ENCODE results near the gene TWIST2. TPM values are rescaled to one million over a fixed set of nuclear protein-coding genes. Genes with fewer than 3 reads are reported as not detected.
A peak's percentile ranks its signal among the peaks of the same experiment; 100 is the strongest.

Gene TWIST2
- polyA plus RNA-seq, 1 of the 3 experiments (the other 2 are of a cell fraction), result 19.5 TPM

- CTCF ChIA-PET, result interaction anchor here (1.1 kb wide), 1 partner anchor 160 kb away, joined by 4 read pairs; no protein-coding TSS in a partner anchor
- no peaks in the 10 kb centered on the region for H3K27me3 ChIP-seq (ENCODE audit: insufficient read depth)
- no peak for DNase-seq
- H3K27ac ChIP-seq (ENCODE audit: low read depth in 2 of 2, low read length in 1 of 2), result no peak overlapping the region
- no peak overlapping the region for H3K9ac ChIP-seq
- H2AFZ ChIP-seq (ENCODE audit: low read depth), result no peak overlapping the region
- H3K36me3 ChIP-seq (replicated peaks in 1 of 2; ENCODE audit: control insufficient read depth in 1 of 2, insufficient read depth in 2 of 2, low read length in 1 of 2), result no peaks in the 10 kb centered on the region
- POLR2A ChIA-PET, result no interaction called here
- WGBS (ENCODE audit: low lambda C conversion rate), result 31% methylated on average over 5 of the region's 5 CpGs
- no peak overlapping the region for H3K4me2 ChIP-seq
- no peaks in the 10 kb centered on the region for H3K9me3 ChIP-seq
- no peaks in the 10 kb centered on the region for H4K20me1 ChIP-seq (ENCODE audit: insufficient read depth)
- H3F3A ChIP-seq (replicated peaks; ENCODE audit: insufficient read depth), result no peaks in the 10 kb centered on the region
- no peaks in the 10 kb centered on the region for H3K9me2 ChIP-seq
- no peaks in the 10 kb centered on the region for H3K79me2 ChIP-seq (ENCODE audit: insufficient read depth)
- H3K4me1 ChIP-seq (ENCODE audit: control insufficient read depth in 1 of 2, insufficient read depth in 2 of 2, low read depth in 1 of 2, low read length in 1 of 2), result no peaks in the 10 kb centered on the region; a peak in 1 of 4 replicates
- H3K4me3 ChIP-seq (ENCODE audit: low read depth in 2 of 2, low read length in 1 of 2), result no peak overlapping the region; a peak in 1 of 4 replicates
- no peak for TF ChIP-seq TCF12 (IDR thresholded peaks at IDR 0.05)
- TF ChIP-seq RAD21 (IDR thresholded peaks at IDR 0.05; ENCODE audit: low read length), result no peak
- TF ChIP-seq MAX (IDR thresholded peaks at IDR 0.05; ENCODE audit: low read depth), result no peak
- no peak for TF ChIP-seq CHD2 (IDR thresholded peaks at IDR 0.05; ENCODE audit: low read length, partially characterized antibody)
- no peak for TF ChIP-seq YY1 (IDR thresholded peaks at IDR 0.05; ENCODE audit: low read depth)
- TF ChIP-seq NRF1 (IDR thresholded peaks at IDR 0.05; ENCODE audit: low read depth, low read length), result no peak
- TF ChIP-seq CTCF (IDR thresholded peaks at IDR 0.05), result peak; percentile 24; the same call in 1 of the 2 replicates
- TF ChIP-seq GABPA (IDR thresholded peaks at IDR 0.05; ENCODE audit: low read depth), result no peak
- TF ChIP-seq RFX5 (IDR thresholded peaks at IDR 0.05; ENCODE audit: low read length), result no peak
Measured at GRCh38 chr2:238945433-238946150, 97.7 kb downstream of the TWIST2 start.

GRCh38 chr2:238946318-238947242 lies 98.7 kb downstream of the TWIST2 start:
- Histone ChIP-seq H3K4me2 (no peak overlapping the region), H3K9ac (no peak overlapping the region), H3K79me2 (ENCODE audit: insufficient read depth) (no peaks in the 10 kb centered on the region), H3K4me1 (ENCODE audit: control insufficient read depth in 1 of 2, insufficient read depth in 2 of 2, low read depth in 1 of 2, low read length in 1 of 2) (no peaks in the 10 kb centered on the region; a peak in 1 of 4 replicates), H3K9me3 (no peaks in the 10 kb centered on the region), H3F3A (replicated peaks; ENCODE audit: insufficient read depth) (no peaks in the 10 kb centered on the region), H3K9me2 (no peaks in the 10 kb centered on the region), H3K27ac (ENCODE audit: low read depth in 2 of 2, low read length in 1 of 2) (no peak overlapping the region), H3K36me3 (replicated peaks in 1 of 2; ENCODE audit: control insufficient read depth in 1 of 2, insufficient read depth in 2 of 2, low read length in 1 of 2) (no peaks in the 10 kb centered on the region), H3K27me3 (ENCODE audit: insufficient read depth) (no peaks in the 10 kb centered on the region), H4K20me1 (ENCODE audit: insufficient read depth) (no peaks in the 10 kb centered on the region), H3K4me3 (ENCODE audit: low read depth in 2 of 2, low read length in 1 of 2) (no peak overlapping the region), H2AFZ (ENCODE audit: low read depth) (no peak overlapping the region)
- WGBS (ENCODE audit: low lambda C conversion rate), result 57% methylated on average over 3 of the region's 6 CpGs
- ChIA-PET POLR2A (no interaction called here), CTCF (interaction anchor here (1.1 kb wide), 1 partner anchor 159 kb away, joined by 4 read pairs; no protein-coding TSS in a partner anchor)
- TF ChIP-seq POLR2AphosphoS5 (IDR thresholded peaks at IDR 0.05; ENCODE audit: low read depth, low read length), result no peak
- no peak for TF ChIP-seq ELF1 (IDR thresholded peaks at IDR 0.05)
- no peak for TF ChIP-seq RCOR1 (IDR thresholded peaks at IDR 0.05; ENCODE audit: low read length)
- TF ChIP-seq USF1 (IDR thresholded peaks at IDR 0.05; ENCODE audit: borderline replicate concordance, low read depth), result no peak
- TF ChIP-seq EP300 (IDR thresholded peaks at IDR 0.05; ENCODE audit: borderline replicate concordance in 1 of 2, low read depth in 1 of 2, low read length in 1 of 2), result no peak
- no peak for TF ChIP-seq CHD2 (IDR thresholded peaks at IDR 0.05; ENCODE audit: low read length, partially characterized antibody)
- TF ChIP-seq RFX5 (IDR thresholded peaks at IDR 0.05; ENCODE audit: low read length), result no peak
- no peak for TF ChIP-seq NFIC (IDR thresholded peaks at IDR 0.05; ENCODE audit: borderline replicate concordance)
- no peak for TF ChIP-seq IRF3 (IDR thresholded peaks at IDR 0.05; ENCODE audit: low read depth, low read length)
- no peak for TF ChIP-seq YY1 (IDR thresholded peaks at IDR 0.05; ENCODE audit: low read depth)
- no peak for TF ChIP-seq TAF1 (IDR thresholded peaks at IDR 0.05; ENCODE audit: borderline replicate concordance, low read depth, low read length)
- no peak for TF ChIP-seq RXRA (IDR thresholded peaks at IDR 0.05; ENCODE audit: borderline replicate concordance, low read depth)
- TF ChIP-seq TEAD4 (IDR thresholded peaks at IDR 0.05; ENCODE audit: borderline replicate concordance, insufficient read depth), result no peak
- no peak for DNase-seq
